H1 (cell line): Measurements from ENCODE around the gene RIPPLY3. TPM values are rescaled to one million over a fixed set of nuclear protein-coding genes. Genes with fewer than 3 reads are reported as not detected.

Source experiments
- polyA plus RNA-seq, 7 experiments: library from polyadenylated mRNA; depleted of rRNA in 3 of 7; stranded (reverse) in 5 of 7; unstranded in 2 of 7; fragments of >200 nt in 5 of 7; fragments of 200-250 nt in 2 of 7; gene quantifications; 1 replicate in 5 of 7; 2 replicates in 1 of 7; 4 replicates in 1 of 7; pipeline versions ENCODE4 v1.2.1 to v1.2.3, GENCODE V29; 2011 to 2013; ENCODE audit warnings: missing spikeins in 2 of 7, mixed read lengths in 2 of 7
- total RNA-seq: library from RNA; stranded (reverse); fragmentation: NEBNext Ultra II Directional; extraction: Animal tissue kit (Norgen Biotek cat#: 25700); gene quantifications from 2 replicates; pipeline ENCODE4 v1.2.1, GENCODE V29; 2021
- TF ChIP-seq, protein P1 (sequence below), 3 experiments: IDR thresholded peaks; 1 replicate in 2 of 3; 2 replicates in 1 of 3; pipeline versions ENCODE4 v1.5.1 to v1.6.1; 2011; ENCODE audit warnings: low read length in 3 of 3, mild to moderate bottlenecking in 3 of 3, inconsistent platforms in 2 of 3, low read depth in 1 of 3, moderate library complexity in 1 of 3; ENCODE audit not compliant: insufficient read depth in 1 of 3; ENCODE audit errors: control extremely low read depth in 1 of 3
- TF ChIP-seq, protein P2 (sequence below): IDR thresholded peaks from 2 replicates; pipeline ENCODE4 v1.6.1; 2012; ENCODE audit warnings: inconsistent platforms

Gene RIPPLY3
- total and polyA plus RNA-seq, 2 of the 8 experiments (the other 6 are each of a cell fraction or from before 2014, with no cell fraction given): 2.0 to 2.2 TPM

DNA sequence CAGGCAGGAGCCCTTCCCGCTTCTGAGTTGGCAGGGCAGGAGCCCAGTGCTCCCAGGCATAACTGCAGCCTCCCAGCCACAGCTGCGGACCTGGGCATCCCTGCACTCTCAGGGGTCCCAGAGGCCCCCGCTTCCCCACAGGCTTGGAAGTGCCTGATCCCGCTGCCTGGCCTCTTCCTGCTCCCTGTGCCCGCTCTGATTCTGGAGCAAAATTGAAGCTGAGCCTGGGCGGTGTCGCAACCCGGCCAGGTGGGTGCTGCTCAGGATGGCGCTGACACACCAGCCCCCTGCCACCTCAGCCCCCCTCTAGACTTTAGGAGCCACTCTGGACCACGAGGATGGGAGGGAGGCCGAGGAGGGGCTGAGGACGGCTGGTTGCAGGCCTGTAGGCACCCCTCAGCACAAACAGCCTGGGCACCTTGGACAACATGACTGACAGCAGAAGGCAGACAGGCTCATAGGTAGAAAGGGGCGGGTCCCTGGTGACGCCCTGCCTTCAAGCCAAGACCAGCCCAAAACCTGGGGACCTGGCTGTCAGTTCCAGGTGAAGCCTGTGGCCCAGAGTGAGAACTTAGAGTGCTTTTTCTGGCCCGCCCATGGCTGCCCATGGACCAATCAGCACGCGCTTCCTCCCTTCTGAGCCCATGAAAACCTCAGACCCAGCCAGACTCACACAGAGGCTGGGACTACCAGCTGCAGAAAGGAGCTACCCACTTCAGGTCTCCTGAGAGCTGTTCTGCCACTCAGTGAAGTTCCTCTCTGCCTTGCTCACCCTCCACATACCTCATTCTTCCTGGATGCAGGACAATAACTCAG is 47.3 kb upstream of the RIPPLY3 start (continued):
- TF ChIP-seq, protein P1, sequence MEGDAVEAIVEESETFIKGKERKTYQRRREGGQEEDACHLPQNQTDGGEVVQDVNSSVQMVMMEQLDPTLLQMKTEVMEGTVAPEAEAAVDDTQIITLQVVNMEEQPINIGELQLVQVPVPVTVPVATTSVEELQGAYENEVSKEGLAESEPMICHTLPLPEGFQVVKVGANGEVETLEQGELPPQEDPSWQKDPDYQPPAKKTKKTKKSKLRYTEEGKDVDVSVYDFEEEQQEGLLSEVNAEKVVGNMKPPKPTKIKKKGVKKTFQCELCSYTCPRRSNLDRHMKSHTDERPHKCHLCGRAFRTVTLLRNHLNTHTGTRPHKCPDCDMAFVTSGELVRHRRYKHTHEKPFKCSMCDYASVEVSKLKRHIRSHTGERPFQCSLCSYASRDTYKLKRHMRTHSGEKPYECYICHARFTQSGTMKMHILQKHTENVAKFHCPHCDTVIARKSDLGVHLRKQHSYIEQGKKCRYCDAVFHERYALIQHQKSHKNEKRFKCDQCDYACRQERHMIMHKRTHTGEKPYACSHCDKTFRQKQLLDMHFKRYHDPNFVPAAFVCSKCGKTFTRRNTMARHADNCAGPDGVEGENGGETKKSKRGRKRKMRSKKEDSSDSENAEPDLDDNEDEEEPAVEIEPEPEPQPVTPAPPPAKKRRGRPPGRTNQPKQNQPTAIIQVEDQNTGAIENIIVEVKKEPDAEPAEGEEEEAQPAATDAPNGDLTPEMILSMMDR (IDR thresholded peaks at IDR 0.05; ENCODE audit: control extremely low read depth in 1 of 3, insufficient read depth in 1 of 3, low read depth in 1 of 3, low read length in 3 of 3): no peak
- TF ChIP-seq, protein P2, sequence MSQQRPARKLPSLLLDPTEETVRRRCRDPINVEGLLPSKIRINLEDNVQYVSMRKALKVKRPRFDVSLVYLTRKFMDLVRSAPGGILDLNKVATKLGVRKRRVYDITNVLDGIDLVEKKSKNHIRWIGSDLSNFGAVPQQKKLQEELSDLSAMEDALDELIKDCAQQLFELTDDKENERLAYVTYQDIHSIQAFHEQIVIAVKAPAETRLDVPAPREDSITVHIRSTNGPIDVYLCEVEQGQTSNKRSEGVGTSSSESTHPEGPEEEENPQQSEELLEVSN: no peak
